B cell (primary cell): ENCODE results near the gene WASF1. TPM values are rescaled to one million over a fixed set of nuclear protein-coding genes. Genes with fewer than 3 reads are reported as not detected.

Experiments
- ATAC-seq: fragments of 200-7000 bp; cut with Tn5 transposase; one replicate; pipeline ENCODE4 v1.10.0; 2021; ENCODE audit warnings: low read depth, mild to moderate bottlenecking, moderate number of reproducible peaks, moderate library complexity
- CTCF ChIA-PET: fragments of 350-600 bp; sonication (Branson Sonifier 250); formaldehyde crosslinking; loops from one replicate; lab custom pipeline; 2021; ENCODE audit warnings: antibody characterized with exemption, inconsistent platforms; lab: Charles Lee
- POLR2A ChIA-PET: fragments of 350-600 bp; sonication (Branson Sonifier 250); formaldehyde crosslinking; loops from one replicate; lab custom pipeline; 2021; ENCODE audit warnings: antibody characterized with exemption; lab: Charles Lee
- DNase-seq: peaks from one replicate; pipeline ENCODE4 v3.0.0; 2013
- H2AFZ ChIP-seq: 2 replicates; pipeline ENCODE4 v1.6.1; 2012; ENCODE audit warnings: mild to moderate bottlenecking, low read depth, low read length; ENCODE audit not compliant: insufficient read depth, poor library complexity, severe bottlenecking
- H3K27ac ChIP-seq, 2 donors: 1 replicate in 1 of 2; 2 replicates in 1 of 2; pipeline ENCODE4 v1.5.1; 2012 to 2013; ENCODE audit warnings: low read length in 2 of 2, mild to moderate bottlenecking in 2 of 2, moderate library complexity in 1 of 2
- H3K27me3 ChIP-seq, 4 experiments: fragments of 200-600 bp in 1 of 4; sonication (generic) in 1 of 4; replicated peaks in 1 of 4; 1 replicate in 2 of 4; 2 replicates in 2 of 4; pipeline versions ENCODE4 v1.6.1 to v1.7.0; 2013 to 2016; ENCODE audit warnings: low read length in 3 of 4, mild to moderate bottlenecking in 2 of 4, mixed read lengths in 1 of 4, moderate library complexity in 1 of 4; ENCODE audit not compliant: insufficient read depth in 4 of 4, control insufficient read depth in 3 of 4; ENCODE audit errors: control extremely low read depth in 1 of 4
- H3K36me3 ChIP-seq, 2 experiments: replicated peaks in 1 of 2; 1 replicate in 1 of 2; 2 replicates in 1 of 2; pipeline versions ENCODE4 v1.6.1 to v1.7.1; 2013; ENCODE audit warnings: low read length in 1 of 2; ENCODE audit not compliant: insufficient read depth in 2 of 2, control insufficient read depth in 1 of 2; ENCODE audit errors: control extremely low read depth in 1 of 2, extremely low read depth in 1 of 2
- H3K4me1 ChIP-seq, 2 donors: fragments of 200-600 bp in 1 of 2; sonication (generic) in 1 of 2; 1 replicate in 1 of 2; 2 replicates in 1 of 2; pipeline versions ENCODE4 v1.5.1 to v1.6.1; 2013 to 2017; ENCODE audit warnings: low read length in 2 of 2; ENCODE audit not compliant: control insufficient read depth in 2 of 2, insufficient read depth in 2 of 2
- H3K4me2 ChIP-seq: replicated peaks from 2 replicates; pipeline ENCODE3; 2012; ENCODE audit warnings: mild to moderate bottlenecking, low read depth, low read length; ENCODE audit not compliant: poor library complexity, severe bottlenecking
- H3K4me3 ChIP-seq, 5 experiments: fragments of 200-600 bp in 1 of 5; sonication (generic) in 1 of 5; 1 replicate in 3 of 5; 2 replicates in 2 of 5; pipeline versions ENCODE4 v1.5.1 to v1.7.0; 2011 to 2016; ENCODE audit warnings: low read length in 4 of 5, mild to moderate bottlenecking in 4 of 5, low read depth in 2 of 5, control low read depth in 1 of 5, moderate library complexity in 1 of 5; ENCODE audit not compliant: insufficient read depth in 1 of 5; ENCODE audit errors: control extremely low read depth in 1 of 5, extremely low read depth in 1 of 5
- H3K79me2 ChIP-seq: fragments of 200-600 bp; sonication (generic); one replicate; pipeline ENCODE4 v1.6.0; 2016; ENCODE audit warnings: low read length; ENCODE audit not compliant: control insufficient read depth, insufficient read depth
- H3K9ac ChIP-seq: fragments of 200-600 bp; sonication (generic); 2 replicates; pipeline ENCODE4 v1.6.1; 2017; ENCODE audit warnings: mild to moderate bottlenecking, low read length, moderate library complexity
- H3K9me3 ChIP-seq, 3 donors: one replicate each; pipeline versions ENCODE4 v1.6.1 to v1.7.1; 2013; ENCODE audit warnings: low read length in 2 of 3; ENCODE audit not compliant: control insufficient read depth in 2 of 3, insufficient read depth in 1 of 3; ENCODE audit errors: control extremely low read depth in 1 of 3
- H4K20me1 ChIP-seq: 2 replicates; pipeline ENCODE4 v1.6.0; 2012; ENCODE audit warnings: mild to moderate bottlenecking, low read length; ENCODE audit not compliant: insufficient read depth, control insufficient read depth, poor library complexity, severe bottlenecking
- H3K27ac Mint-ChIP-seq: one replicate; pipeline ENCODE4 v1.8.0; 2021; ENCODE audit warnings: mixed read lengths
- H3K27me3 Mint-ChIP-seq: one replicate; pipeline ENCODE4 v1.8.0; 2021; ENCODE audit warnings: mixed read lengths
- H3K4me1 Mint-ChIP-seq: one replicate; pipeline ENCODE4 v1.8.0; 2021; ENCODE audit warnings: mixed read lengths
- H3K4me3 Mint-ChIP-seq: one replicate; pipeline ENCODE4 v1.8.0; 2021; ENCODE audit warnings: mixed read lengths
- H3K9me3 Mint-ChIP-seq: one replicate; pipeline ENCODE4 v1.8.0; 2022; ENCODE audit warnings: mixed read lengths; ENCODE audit not compliant: insufficient read depth
- CTCF ChIP-seq: fragments of 200-600 bp; IDR thresholded peaks from one replicate; pipeline ENCODE4 v1.8.0; 2022; ENCODE audit warnings: antibody characterized with exemption, mild to moderate bottlenecking
- EZH2 ChIP-seq: IDR thresholded peaks from 2 replicates; pipeline ENCODE4 v1.6.1; 2012; ENCODE audit warnings: borderline replicate concordance, low read depth, mild to moderate bottlenecking, moderate library complexity, low read length; ENCODE audit not compliant: insufficient read depth, poor library complexity, severe bottlenecking
- WGBS: methylation state at CpG from one replicate; pipeline ENCODE4 v1.1.5; 2013; ENCODE audit warnings: missing lambda C conversion rate; ENCODE audit not compliant: insufficient coverage; 5-methylcytosine and 5-hydroxymethylcytosine counted together
- intact Hi-C: fragments of 100-400 bp; cut with micrococcal nuclease; formaldehyde crosslinking; loops from one replicate; pipeline ENCODE4 v1.10.0; 2022
- polyA plus RNA-seq: library from polyadenylated mRNA; depleted of rRNA; stranded (reverse); fragments of >200 nt; gene quantifications from 2 replicates; pipeline ENCODE4 v1.2.3, GENCODE V29; 2012
- total RNA-seq, 2 donors: library from RNA; stranded (reverse); fragments of 120-200 nt in 1 of 2; gene quantifications; 1 replicate in 1 of 2; 2 replicates in 1 of 2; pipeline versions ENCODE4 v1.2.3 to v1.2.4, GENCODE V29; 2013 to 2022

The WASF1 gene
- total and polyA plus RNA-seq, 2 donors (not counting 1 experiment from before 2014, with no cell fraction given), result 8.6 to 10.8 TPM

GRCh38 chr6:110098511-110099116, 80.9 kb downstream of the WASF1 start:
- Mint-ChIP-seq H3K27ac (no peak overlapping the region), H3K27me3 (no peaks in the 10 kb centered on the region), H3K4me1 (peaks cover 10% of the 10 kb centered on the region), H3K9me3 (no peaks in the 10 kb centered on the region), H3K4me3 (no peak overlapping the region)
- Histone ChIP-seq H3K4me3 (no peak overlapping the region), H3K4me2 (no peak overlapping the region), H3K9me3 (no peaks in the 10 kb centered on the region), H2AFZ (no peak overlapping the region), H3K27me3 (no peaks in the 10 kb centered on the region), H3K79me2 (no peaks in the 10 kb centered on the region), H3K27ac (no peak overlapping the region), H3K4me1 (peaks cover 7 to 12% of the 10 kb centered on the region in 2 donors), H4K20me1 (no peaks in the 10 kb centered on the region), H3K9ac (no peak overlapping the region), H3K36me3 (no peaks in the 10 kb centered on the region)
- ChIA-PET POLR2A (no interaction called here), CTCF (no interaction called here)
- WGBS, result 97% methylated on average over 5 of the region's 7 CpGs
- ATAC-seq (no peak), DNase-seq (no peak)
- intact Hi-C loops, result no loop called here
- TF ChIP-seq EZH2 (no peak), CTCF (no peak)

DNA sequence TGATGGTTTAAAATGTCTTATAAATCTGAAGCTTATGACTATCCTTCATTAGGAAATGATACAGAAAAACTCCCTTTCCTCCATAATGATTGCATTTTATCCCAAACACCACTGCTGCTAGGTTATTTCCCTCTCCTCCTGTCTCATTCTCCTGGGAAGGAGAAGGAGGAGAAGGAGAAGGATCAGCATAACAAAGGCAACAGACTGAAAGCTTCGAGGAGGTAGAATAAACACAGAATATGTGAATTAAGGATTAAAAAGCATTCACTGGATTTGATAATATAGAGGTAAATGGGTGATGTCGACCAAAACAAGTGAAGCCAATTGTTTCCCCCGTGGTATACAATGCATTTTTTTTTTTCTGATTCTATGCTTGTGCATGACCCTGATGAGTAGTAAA, 82.0 kb downstream of the WASF1 start:
- ATAC-seq (no peak), DNase-seq (no peak)
- H3K4me1 ChIP-seq, result peaks cover 7 to 11% of the 10 kb centered on the region in 2 donors
- H3K27ac ChIP-seq, result no peak overlapping the region
- Mint-ChIP-seq H3K9me3 (no peaks in the 10 kb centered on the region), H3K4me1 (peaks cover 10% of the 10 kb centered on the region), H3K4me3 (no peak overlapping the region), H3K27ac (no peak overlapping the region), H3K27me3 (no peaks in the 10 kb centered on the region)
- no peak overlapping the region for H2AFZ ChIP-seq
- H3K79me2 ChIP-seq, result no peaks in the 10 kb centered on the region
- no peaks in the 10 kb centered on the region for H3K9me3 ChIP-seq
- WGBS, result no CpG with 5 or more reads among the region's 3 CpGs
- ChIA-PET POLR2A (no interaction called here), CTCF (interaction anchor here (1.1 kb wide), 1 partner anchor 392 kb away, joined by 3 read pairs; no protein-coding TSS in a partner anchor)
- intact Hi-C loops, result no loop called here
- no peak overlapping the region for H3K9ac ChIP-seq
- TF ChIP-seq CTCF, result no peak
- TF ChIP-seq EZH2, result no peak
- H3K27me3 ChIP-seq, result no peaks in the 10 kb centered on the region
- no peak overlapping the region for H3K4me3 ChIP-seq
- no peaks in the 10 kb centered on the region for H4K20me1 ChIP-seq
- no peaks in the 10 kb centered on the region for H3K36me3 ChIP-seq
- H3K4me2 ChIP-seq, result no peak overlapping the region
